Stimulated activated CD4-positive, alpha-beta T cell treated with anti-CD3 and anti-CD28 coated beads, Interleukin-12 subunit alpha, Interleukin-12 subunit beta, amount 100 ng/mL, for 48 hours (primary cell): ENCODE data around the gene ZDHHC7.
A peak's percentile ranks its signal among the peaks of the same experiment; 100 is the strongest.

Experiments
- DNase-seq, 3 donors: peaks; one replicate each; pipeline ENCODE4 v3.0.0-alpha.2; 2020; ENCODE audit warnings: low read depth in 2 of 3, low spot score in 1 of 3

Gene ZDHHC7

DNA sequence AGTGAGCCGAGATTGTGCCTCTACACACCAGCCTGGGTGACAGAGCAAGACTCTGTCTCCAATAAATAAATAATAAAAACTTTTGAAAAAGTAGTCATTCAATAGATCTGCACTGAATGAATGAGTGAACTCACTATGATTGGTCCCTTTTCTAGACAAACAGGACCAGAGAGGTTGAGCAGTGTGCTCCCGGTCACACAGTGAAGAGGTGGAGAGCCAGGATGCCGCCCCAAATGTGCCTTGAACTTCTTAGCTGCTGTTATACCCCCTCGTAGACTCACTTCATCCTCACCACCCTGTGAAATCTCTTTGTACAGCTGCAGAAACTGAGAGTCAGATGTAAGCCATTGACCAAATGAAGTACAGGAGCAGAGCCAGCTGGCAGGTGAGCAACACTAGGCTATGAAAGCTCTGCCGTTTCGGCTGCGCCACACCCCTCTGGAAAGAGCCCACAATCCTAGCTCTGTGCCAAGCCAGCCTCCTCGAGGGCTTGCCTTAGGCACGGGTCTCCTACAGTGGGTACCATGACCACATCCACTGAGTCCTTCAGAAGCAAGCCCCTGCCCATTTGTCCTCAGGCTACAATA lies 8.4 kb upstream of the ZDHHC7 start:
- no peak for DNase-seq

DNA sequence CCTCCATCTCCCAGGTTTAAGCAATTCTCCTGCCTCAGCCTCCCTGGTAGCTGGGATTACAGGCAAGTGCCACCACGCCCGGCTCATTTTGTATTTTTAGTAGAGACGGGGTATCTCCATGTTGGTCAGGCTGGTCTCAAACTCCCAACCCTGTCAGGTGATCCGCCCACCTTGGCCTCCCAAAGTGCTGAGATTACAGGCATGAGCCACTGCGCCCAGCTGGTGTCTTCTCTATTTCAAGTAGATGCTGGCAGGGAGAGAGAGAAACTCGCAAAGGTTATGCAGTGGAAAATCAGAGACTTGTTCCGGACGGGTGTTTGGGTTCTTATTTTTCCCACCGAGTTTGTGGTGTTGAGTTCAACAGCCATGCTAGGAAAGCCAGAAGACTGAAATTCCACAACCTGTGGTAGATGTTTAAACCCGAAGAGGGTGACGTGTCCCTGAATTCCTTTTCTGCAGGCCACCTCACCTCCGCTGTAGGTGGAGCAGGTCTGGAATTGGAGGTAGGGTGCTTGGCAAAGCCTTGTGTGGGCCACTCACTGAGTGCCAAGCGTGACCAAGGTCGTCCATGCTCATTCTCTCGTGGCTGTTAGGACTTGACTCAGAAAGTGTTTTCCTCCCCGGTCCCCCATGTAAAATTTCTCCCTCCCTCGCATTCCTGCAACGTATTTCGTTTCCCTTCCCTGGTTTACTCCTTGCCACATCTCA lies 7.3 kb upstream of the ZDHHC7 start:
- DNase-seq = no peak

DNA sequence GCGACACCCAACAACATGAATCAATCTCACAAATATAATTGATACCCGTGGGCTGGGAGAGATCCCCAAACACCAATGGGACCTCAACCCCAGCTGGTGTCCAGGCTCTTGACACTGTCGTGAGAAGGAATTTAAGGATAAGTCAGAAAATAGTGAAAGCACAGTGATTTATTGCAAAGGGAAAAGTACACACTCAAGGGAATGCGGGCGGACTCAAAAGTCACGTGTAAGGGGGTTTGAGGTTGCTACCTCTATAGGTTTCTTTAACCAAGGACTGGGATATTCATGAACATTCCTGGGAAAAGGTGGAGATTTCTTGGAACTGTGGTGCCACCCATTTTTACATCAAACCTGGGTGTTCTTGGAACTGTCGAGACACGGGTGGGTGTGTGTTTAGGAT lies 6.3 kb upstream of the ZDHHC7 start:
- DNase-seq = no peak

DNA sequence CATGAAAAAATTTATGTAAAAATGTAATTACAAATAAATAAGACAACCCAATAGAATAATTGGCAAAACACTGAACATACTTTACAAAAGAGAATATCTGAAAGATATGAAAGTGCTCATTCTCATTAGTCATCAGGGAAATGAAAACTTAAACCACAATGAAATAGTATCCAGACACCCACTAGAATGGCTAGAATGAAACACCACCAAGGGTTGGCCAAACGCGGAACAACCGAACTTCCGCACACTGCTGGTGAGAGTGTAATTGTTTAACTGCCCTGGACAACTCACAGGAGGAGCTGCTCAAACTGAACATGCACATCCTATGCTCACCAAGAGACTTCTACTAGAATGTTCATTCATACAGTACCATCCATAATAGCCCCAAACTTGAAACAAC lies 5.8 kb upstream of the ZDHHC7 start:
- peak in 1 of 3 donors; percentile 24 for DNase-seq

DNA sequence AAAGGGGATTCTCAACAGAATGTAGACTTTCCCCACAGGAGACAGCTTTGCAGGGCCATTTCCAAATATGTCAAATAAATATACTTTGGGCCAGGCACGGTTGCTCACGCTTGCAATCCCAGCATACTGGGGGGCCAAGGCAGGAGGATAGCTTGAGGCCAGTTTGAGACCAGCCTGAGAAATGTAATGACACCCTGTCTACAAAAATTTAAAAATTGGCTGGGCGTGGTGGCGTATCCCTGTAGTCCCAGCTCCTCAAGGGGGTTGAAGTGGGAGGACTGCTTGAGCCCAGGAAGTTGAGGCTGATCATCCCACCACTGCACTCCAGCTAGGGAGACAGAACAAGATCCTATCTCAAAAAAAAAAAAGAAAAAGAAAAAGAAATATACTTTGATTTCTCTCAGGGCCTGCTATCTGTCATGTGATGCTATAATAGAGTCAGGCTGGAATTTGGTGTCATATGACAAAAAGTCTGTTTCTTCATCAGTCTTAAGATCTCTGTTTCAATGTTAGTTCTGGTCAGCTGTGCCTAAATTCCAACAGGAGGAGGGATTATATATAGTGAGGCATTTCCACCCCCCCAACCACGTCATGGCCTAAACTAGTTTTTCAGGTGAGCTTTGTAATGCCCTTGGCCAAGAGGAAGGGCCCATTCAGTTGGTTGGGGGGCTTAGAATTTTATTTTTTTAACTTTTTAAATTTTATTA lies 4.3 kb upstream of the ZDHHC7 start:
- DNase-seq = no peak

DNA sequence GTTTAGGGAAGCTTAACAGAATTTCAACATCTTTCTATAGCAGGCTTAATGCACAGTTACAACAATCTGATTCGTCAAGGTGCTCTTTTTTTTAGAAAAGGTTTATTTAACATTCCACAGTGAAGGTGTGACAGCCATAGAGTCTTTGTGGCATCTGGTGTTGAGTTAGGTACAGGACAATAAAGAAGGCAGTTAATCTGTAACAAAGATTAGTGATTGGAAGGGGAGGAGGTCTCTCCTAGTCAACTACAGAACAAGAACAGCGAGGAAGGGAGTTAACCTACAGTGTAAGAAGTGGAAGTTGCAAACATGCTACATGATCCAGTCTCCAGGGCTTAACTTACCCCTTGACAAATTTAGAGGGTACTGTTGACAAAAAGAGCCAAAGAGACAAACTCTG lies 3.0 kb upstream of the ZDHHC7 start:
- DNase-seq = no peak

DNA sequence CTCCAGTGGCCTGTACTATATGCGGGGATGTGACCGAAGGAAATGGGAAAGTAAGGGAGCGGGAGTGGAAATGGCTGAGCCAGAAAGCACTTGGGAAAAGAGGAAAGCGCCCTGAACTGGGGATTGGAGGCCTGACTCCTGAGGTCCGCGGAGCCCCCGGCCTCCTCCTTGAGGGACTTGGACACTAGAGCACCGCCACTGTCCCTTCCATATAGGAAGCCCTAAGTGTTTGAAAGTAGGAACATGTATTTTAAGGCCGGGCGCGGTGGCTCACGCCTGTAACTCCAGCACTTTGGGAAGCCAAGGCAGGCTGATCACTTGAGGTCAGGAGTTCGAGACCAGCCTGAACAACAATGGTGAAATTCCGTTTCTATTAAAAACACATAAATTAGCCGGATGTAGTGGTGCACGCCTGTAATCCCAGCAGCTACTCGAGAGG lies 530 bp upstream of the ZDHHC7 start:
- DNase-seq = no peak

DNA sequence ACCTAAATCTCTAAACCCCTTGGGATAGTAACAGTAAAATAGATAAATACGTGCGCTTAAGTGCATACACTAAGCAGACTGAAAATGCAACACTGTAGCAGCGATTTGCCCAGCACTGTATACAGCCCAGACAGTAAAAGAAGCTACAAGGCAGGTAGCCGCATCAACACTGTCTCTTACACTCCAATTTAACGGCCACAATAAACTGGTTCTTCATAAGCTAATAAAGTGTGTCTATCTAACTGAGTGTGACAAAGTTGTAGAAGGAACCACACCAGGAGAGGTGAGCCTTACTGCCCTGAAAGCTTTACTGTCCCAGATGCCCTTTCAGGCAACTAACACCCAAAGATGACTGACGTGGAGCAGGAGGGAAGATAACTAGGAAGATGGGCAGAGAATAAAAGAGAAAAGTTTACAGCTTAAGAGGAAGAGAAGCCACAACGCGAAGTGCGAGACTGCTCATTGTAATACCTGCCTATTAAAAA lies 847 bp downstream of the ZDHHC7 start:
- DNase-seq = no peak

DNA sequence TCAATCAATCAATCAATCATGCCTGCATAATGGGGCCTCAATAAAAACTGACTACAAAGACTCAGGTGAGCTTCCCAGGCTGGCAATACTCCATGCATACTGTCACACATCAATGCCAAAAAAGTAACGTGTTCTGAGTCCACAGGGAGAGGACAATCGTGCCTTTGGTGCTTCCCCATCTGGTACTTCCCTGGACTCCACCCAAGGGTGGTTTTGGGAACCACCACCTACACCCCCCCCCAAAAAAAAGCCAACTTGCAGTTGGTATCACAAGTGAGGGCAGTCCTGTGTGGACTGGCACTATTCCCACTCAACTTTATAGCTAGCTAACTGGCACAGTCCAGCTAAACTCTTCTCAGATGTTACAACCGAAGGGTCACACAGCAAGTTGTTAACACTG lies 3.1 kb downstream of the ZDHHC7 start:
- DNase-seq = no peak

DNA sequence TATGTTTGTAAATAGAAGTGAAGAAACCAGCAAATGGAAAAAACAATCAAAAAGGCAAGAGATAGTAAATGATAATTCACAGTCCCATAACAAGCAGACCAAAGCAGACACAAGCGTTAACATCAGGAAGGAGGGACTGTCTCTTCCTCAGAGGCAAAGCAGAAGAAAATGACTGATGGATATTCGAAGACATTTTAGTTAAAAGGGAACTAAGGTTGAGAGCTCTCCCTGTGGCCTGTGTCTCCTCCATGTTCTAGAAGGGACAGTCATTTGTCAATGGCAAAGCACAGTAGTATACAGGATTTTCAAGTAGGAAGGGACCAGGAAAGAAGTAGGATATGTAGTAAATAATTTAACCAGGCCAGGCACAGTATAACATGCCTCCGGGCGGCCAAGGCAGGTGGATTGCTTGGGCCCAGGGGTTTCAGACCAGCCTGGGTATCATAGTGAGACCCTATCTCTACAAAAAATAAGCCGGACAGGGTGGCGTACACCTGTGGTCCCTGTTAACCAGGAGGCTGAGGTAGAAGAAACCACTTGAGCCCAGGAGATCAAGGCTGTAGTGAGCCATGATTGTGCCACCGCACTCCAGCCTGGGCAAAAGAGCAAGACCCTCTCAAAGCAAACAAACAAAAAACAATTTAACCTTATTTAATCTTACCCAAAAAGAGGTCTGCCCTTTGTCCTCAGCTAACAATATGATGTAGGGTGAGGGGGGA lies 3.7 kb downstream of the ZDHHC7 start:
- DNase-seq = no peak

DNA sequence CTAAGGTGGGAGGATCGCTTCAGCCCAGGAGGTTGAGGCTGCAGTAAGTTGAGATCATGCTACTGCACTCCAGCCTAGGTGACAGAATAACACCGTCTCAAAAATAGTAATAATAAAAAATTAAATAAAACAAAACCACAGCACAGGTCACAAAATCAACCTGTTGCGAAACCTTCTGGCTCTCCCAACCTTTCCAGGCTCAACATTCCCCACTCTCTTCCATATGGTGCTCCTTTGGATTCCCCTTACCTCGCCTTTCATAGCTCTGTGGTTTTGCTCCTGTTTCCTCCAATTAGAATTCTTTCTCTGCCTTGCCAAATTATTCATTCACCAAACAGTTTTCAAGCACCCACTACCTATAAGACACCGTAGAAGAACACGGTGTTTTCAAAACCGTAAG lies 4.7 kb downstream of the ZDHHC7 start:
- DNase-seq = no peak

DNA sequence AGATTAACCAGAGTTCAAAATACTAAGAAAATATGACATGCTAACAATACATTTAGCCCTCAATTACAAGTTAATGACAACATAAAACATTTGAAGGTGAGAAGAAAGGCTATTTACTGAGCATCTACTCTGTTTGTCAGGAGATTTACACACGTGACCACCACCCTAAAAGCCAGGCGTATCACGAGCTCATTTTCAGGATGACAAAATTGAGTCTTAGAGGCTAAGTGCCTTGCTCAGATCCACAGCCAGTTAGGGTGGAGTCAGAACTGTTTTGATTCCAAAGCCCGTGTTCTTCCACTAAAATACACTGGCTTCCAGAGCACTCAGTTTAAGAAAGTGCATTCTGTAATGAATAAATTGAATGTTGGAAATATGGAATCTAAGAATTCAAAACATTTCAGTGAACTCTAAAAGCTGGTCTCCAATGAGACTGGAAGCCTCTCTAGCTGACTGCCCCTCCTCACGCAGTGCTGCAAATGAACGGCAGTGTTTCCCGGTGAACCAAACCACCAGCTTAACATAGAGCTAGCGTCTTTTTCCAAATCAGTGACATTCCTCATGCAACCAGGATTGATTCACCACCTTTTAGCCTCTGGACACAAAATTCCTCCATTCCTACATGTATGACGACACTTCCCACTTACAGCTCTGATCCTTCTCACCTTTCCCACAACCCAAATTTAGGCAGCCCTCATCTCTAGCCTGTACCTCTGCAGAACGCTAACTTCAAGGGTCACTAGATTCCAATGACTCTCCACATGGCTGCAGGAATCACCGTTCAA lies 5.9 kb downstream of the ZDHHC7 start:
- DNase-seq = no peak

DNA sequence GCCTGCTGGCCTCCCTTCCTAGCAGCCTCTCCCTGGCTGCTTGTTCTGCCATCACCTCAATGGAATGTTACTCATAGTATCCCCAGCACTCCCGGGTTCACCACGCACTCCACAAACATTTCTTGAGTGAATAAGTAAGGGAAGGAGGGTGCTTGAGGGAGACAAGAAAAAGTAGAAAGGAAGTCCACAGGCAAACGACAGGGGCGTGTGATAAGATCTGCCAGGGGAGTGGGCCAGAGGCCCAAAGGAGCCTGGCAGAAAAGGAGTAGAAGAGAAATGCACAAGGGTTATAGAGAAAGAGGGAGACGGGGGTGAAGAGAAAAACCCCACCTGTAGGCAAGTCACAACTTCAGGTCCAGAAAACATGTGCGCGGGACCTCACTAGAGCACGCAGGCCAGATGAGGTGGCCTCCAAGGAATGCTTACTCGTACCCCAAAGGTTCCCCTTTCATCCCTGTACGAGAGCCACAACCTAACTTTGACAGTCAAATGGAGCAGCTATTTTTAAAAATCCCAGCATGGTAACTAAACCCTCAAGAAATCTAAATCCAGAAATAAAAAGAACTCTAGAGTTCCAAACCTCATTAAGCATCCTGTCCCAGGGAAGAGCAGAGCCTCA lies 6.6 kb downstream of the ZDHHC7 start:
- DNase-seq = no peak

DNA sequence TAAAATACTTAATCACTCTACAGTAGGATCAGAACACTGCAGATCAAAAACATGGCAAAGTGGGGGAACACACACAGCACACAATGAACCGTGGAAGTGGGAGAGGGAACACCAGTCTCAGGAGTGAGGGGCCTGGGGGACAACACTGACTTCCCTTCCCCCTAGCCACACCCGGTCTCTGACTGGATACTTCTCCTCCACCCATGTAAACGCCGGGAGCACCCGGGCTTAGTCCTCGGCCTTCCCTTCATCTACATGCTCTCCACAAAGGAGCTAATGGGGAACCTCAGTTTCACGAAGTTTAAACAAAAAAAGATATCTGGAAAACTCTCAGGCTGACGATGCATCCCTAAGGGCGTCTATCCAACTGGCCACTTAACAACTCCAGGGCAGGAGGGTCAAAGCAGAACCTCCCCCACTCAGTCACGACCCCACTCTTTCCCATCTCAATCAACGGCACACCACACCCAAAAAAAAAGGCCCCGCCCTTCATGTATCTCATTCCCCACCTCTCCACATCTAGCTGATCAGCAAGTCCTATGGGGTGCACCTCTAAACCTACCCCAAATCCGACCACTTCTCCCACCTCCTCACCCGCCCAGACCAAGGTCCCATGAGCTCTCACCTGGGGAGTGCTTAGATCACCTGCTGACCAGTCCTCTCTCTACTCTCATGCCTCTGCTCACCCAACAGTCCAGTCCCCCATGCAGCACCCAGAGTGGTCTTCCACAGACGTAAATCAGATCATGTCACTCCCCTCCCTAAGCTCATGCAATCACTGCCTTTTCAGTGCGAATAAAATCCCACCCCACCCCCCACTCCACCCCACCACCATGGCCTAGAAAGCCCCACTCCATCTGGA lies 7.4 kb downstream of the ZDHHC7 start:
- DNase-seq = no peak

DNA sequence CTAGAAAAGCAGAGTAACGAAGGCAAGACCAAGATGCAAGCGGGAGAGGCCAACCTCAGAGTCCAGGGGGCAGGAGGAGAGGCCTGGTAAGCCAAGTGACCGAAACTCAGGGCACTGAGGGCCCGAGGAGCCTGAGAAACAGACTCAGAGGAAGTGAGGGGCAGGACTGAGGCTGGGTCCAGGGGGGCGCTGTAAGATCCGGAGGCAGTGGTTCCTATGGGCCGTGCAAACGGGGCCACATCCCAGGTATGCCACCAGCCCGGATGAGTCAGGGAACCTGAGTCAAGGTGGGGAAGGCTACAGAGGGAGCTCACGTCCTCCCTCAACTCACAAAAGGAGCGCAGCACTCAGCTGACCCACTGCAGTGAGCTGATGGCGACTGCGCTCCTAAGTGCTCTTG lies 8.3 kb downstream of the ZDHHC7 start:
- no peak for DNase-seq

DNA sequence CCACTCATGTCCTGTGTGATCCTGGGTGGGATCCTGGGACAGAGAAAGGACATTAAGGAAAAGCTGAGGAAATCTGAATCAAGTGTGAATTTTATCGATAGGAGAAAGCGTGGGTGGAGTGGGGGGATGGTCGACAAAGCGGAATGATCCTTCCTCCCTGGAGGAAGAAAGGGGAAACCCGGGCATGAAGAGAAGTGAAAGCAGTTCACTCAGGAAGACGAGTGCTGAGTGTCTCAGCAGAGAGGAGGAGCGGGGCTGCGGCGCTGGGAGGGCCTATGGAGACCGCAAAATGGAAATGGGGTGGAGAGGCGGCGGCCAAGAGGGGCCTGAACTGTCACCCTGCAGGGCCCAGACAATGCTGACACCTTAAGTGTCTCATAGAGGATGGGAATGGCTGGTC lies 8.7 kb downstream of the ZDHHC7 start:
- no peak for DNase-seq

DNA sequence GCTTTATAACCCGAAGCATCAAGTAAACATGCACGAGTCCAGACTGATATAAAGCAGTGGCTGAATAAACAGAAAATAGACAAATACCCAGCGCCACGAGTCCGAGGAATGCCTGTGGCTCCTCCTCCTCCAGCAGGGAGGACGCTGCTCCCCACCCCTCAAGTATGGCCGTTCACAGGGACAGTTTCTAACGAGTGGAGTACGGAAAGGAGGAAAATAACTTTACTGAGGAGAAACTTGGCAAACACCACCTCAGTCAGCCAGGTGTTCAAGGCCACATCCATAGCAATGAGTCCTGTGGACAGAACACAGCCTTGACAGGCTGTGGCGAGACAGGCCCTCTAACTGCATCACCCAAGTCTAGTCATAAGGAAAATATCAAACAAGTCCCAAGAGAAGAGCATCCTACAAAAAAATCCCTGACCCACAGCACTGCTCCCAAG lies 9.2 kb downstream of the ZDHHC7 start:
- no peak for DNase-seq

DNA sequence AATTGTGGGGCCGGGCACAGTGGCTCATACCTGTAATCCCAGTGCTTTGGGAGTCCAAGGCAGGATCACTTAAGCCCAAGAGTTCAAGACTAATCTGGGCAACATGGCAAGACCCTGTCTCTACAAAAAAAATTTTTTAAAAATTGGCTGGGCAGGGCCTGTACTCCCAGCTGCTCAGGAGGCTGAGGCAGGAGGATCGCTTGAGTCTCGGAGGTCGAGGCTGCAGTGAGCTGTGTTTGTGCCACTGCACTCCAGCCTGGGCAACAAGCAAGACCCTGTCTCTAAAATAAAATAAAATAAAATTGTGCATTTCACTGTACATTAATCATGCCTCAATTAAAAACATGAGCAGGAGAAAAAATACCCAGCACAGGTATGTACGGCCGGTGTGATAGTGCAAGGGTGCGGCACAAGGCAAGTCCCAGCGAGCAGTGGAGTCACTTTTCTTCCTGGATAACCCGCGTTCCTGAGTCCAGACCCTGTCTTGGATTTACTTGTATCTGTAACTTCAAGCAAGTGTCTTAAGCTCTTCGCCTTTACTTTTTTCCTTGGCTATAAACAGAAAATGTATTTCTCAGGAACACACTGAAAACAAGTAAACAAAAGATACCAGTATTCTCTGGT lies 11.4 kb downstream of the ZDHHC7 start:
- DNase-seq = no peak

DNA sequence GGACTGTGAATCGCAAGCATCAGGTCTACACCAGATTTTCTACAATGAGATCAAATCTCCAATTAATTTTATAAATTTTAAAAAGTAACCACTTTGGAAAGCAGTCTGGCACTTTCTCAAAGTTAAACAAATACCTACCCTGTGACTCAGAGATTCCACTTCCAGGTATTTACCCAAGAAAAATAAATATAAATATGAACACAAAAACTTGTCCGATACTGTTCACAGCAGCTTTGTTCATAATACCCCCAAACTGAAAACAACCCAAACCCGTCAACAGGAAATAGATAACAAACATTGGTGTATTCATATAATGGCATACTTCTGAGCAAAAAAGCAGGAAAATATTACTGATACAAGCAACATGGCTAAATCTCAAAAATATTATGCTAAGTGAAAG lies 12.1 kb downstream of the ZDHHC7 start:
- DNase-seq = no peak
